ENCODE measurements around the gene PCBP3. TPM values are rescaled to one million over a fixed set of nuclear protein-coding genes. Genes with fewer than 3 reads are reported as not detected.

The PCBP3 gene
- total RNA-seq, 6 experiments from 2014 or later = 0.37 to 1.5 (median 0.69) TPM

DNA sequence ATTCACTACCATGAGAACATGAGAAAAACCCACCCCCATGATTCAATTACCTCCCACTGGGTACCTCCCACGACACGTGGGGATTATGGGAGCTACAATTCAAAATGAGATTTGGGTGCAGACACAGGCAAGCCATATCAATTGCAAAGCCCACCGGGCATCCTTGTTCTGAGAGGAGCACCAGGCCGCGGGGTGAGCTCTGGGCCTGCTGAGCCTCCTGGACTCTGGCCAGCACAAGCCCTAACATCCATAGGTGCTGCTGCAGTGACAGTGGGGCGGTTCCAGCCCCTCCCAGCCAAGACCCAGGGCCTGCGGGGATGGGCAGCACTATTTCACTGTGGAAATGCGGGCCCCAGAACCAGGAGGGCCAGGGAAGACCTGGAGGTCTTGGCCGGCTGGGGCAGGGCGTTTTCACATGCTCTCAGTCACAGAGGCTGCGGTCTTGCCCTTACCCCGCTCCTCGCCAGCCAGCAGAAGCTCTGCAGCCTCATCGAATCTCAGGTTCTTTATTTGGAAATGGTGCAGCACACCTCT lies 103.8 kb downstream of the PCBP3 start:
- no peak for DNase-seq
- intact Hi-C loops (cut with DNase I) = no loop called here
- no peak for TF ChIP-seq POLR2A (IDR thresholded peaks at IDR 0.05)
- TF ChIP-seq, protein P1, sequence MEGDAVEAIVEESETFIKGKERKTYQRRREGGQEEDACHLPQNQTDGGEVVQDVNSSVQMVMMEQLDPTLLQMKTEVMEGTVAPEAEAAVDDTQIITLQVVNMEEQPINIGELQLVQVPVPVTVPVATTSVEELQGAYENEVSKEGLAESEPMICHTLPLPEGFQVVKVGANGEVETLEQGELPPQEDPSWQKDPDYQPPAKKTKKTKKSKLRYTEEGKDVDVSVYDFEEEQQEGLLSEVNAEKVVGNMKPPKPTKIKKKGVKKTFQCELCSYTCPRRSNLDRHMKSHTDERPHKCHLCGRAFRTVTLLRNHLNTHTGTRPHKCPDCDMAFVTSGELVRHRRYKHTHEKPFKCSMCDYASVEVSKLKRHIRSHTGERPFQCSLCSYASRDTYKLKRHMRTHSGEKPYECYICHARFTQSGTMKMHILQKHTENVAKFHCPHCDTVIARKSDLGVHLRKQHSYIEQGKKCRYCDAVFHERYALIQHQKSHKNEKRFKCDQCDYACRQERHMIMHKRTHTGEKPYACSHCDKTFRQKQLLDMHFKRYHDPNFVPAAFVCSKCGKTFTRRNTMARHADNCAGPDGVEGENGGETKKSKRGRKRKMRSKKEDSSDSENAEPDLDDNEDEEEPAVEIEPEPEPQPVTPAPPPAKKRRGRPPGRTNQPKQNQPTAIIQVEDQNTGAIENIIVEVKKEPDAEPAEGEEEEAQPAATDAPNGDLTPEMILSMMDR (IDR thresholded peaks at IDR 0.05) = no peak

DNA sequence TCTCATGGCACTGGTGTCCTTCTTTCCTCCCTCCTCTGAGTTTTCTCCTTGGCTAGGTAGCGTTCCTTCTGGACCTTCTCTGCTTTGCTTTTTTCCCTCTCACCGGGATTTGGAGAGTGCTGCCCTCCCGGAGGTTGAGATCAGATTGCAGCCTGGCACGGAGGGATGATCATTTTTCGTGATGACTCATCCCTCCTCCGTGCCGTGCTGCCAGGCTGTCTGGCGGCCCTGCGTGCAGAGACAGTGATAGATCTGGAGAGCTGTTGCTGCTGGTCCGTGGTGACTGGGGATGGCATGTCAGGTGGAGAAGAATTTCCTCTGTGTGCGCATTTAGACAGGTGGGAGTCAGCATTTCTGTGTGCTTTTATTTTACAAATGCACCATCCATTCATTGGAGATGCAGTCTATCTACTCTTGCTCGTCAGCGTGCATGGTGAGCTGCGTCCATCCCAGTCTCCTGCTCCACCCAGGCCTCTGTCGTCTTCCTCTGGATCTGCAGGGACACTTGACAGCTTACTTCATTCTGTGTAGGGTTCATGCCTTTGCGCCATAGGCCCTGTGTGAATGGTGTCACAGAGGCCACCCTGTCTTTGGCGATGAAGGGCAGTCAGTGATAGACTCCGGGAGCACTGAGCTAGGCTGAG lies 104.4 kb downstream of the PCBP3 start:
- DNase-seq (no peak), ATAC-seq (no peak)
- Histone ChIP-seq H3K27me3 (no peaks in the 10 kb centered on the region), H3K4me1 (no peaks in the 10 kb centered on the region), H3K36me3 (no peaks in the 10 kb centered on the region), H3K9me3 (no peaks in the 10 kb centered on the region), H3K4me3 (no peak overlapping the region), H3K27ac (no peak overlapping the region)
- WGBS (ENCODE audit: insufficient coverage, low coverage, low lambda C conversion rate, missing lambda C conversion rate) = 67% methylated on average over 3 of the region's 18 CpGs
- intact Hi-C loops (cut with DNase I) = no loop called here
- TF ChIP-seq, protein P1 (IDR thresholded peaks at IDR 0.05) = no peak

More for the DNA sequence above, 103.8 kb downstream of the PCBP3 start:
- Histone ChIP-seq H3K4me1 (no peaks in the 10 kb centered on the region), H3K4me3 (no peak overlapping the region), H3K9me3 (no peaks in the 10 kb centered on the region), H3K36me3 (no peaks in the 10 kb centered on the region), H3K27me3 (no peaks in the 10 kb centered on the region), H3K27ac (no peak overlapping the region)
- peak in 1 of 4 donors; percentile 36 for ATAC-seq
- WGBS (ENCODE audit: insufficient coverage, low coverage, low lambda C conversion rate, missing lambda C conversion rate) = no CpG with 5 or more reads among the region's 14 CpGs

DNA sequence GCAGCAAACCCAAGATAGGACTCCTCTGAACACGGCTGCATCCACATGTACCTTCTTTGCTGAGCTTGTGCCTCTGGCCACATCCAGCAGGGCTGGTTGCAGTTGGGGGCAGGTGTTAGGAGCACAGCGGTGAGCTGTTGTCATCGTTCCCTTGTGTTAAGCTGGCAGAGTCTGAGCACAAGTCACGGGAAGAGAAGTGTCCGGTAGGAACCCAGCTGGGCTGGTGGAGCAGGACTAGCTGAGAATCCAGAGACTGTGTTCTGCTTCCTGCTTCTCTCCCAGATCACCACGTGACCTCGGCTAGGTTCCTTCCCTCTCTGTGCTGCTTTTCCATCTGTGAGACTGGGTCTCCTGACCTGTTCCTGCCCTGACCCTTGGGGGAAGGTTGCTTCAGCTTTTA lies 105.1 kb downstream of the PCBP3 start:
- TF ChIP-seq POLR2A (IDR thresholded peaks at IDR 0.05) = no peak
- TF ChIP-seq, protein P1 (IDR thresholded peaks at IDR 0.05) = no peak
- DNase-seq (no peak), ATAC-seq (peak; percentile 17 to 46 (median 20))
- H3K4me1 ChIP-seq = no peaks in the 10 kb centered on the region
- H3K9me3 ChIP-seq = no peaks in the 10 kb centered on the region
- no peaks in the 10 kb centered on the region for H3K27me3 ChIP-seq
- H3K4me3 ChIP-seq = no peak overlapping the region
- H3K36me3 ChIP-seq = no peaks in the 10 kb centered on the region
- 46% methylated on average over 3 of the region's 7 CpGs for WGBS (ENCODE audit: insufficient coverage, low coverage, low lambda C conversion rate, missing lambda C conversion rate)
- H3K27ac ChIP-seq = no peak overlapping the region
- intact Hi-C loops (cut with DNase I) = no loop called here

DNA sequence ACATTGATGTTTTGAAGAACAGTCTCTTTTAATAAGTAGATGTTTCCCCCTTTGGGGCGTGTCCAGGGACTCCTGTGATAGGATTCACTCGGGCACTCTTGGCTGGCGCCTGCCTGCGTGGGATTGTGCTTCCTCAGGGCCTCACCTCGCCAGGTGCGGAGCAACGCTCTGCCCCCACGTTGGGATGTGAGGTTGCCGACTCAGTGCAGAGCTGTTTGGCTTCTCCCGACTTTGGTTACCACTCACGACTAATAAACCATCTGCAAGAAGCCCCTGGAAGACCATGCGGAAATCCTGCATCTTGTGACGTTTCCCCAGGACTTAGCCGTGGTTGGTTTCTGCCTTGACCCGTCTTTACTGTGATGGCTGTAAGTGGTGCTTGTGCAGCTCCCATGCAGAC lies 106.4 kb downstream of the PCBP3 start:
- ATAC-seq (no peak), DNase-seq (no peak)
- Histone ChIP-seq H3K36me3 (no peaks in the 10 kb centered on the region), H3K9me3 (no peaks in the 10 kb centered on the region), H3K27me3 (no peaks in the 10 kb centered on the region), H3K27ac (no peak overlapping the region), H3K4me3 (no peak overlapping the region), H3K4me1 (no peaks in the 10 kb centered on the region)
- 50% methylated on average over 1 of the region's 15 CpGs for WGBS (ENCODE audit: insufficient coverage, low coverage, low lambda C conversion rate, missing lambda C conversion rate)
- TF ChIP-seq, protein P1 (IDR thresholded peaks at IDR 0.05) = no peak
- no peak for TF ChIP-seq POLR2A (IDR thresholded peaks at IDR 0.05)
- intact Hi-C loops (cut with DNase I) = no loop called here

Data from right lobe of liver (tissue), 6 donors.